GM19035 (cell line): ENCODE data around the gene CCDC92B.
"Not testable (repeated sequence)": the region's sequence is repeated elsewhere in the genome, so short reads cannot be mapped to it uniquely, and the experiment has no call there.

Experiments
- ATAC-seq: cut with Tn5 transposase; IDR thresholded peaks from one replicate; pipeline ENCODE4 v1.9.1; 2021; ENCODE audit not compliant: unreplicated experiment

The CCDC92B gene

DNA sequence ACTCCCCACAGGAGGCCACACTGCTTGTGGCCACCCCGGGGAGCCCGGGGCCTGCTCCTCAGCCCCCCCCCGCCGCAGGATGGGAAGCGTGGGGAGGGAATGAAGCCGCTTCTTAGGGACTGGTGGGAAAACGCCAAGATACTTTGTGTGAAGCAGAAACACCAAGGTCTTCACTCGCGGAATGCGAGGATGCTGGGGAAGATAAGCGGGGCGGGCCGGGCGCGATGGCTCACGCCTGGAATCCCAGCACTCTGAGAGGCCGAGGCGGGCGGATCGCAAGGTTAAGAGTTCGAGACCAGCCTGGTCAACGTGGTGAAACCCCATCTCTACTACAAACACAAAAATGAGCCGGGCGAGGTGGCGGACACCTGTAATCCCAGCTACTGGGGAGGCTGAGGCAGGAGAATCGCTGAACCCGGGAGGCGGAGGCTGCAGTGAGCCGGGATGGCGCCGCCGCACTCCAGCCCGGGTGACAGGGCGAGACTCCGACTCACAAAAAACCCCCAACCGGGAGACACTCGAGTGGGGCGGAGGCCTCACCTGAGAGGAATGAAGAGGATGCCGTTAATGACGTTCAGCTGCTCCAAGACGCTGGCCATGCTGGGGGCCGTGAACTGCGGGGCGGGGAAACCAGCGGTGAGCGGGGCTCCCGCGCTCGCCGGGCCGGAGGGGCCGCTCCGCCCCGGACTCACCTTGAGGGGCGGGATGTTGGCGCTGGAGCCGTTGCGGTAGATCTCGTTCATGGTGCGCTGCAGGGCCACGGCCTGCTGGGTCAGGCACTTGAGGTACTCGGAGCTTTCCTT lies 58.2 kb downstream of the CCDC92B start:
- no peak for ATAC-seq

DNA sequence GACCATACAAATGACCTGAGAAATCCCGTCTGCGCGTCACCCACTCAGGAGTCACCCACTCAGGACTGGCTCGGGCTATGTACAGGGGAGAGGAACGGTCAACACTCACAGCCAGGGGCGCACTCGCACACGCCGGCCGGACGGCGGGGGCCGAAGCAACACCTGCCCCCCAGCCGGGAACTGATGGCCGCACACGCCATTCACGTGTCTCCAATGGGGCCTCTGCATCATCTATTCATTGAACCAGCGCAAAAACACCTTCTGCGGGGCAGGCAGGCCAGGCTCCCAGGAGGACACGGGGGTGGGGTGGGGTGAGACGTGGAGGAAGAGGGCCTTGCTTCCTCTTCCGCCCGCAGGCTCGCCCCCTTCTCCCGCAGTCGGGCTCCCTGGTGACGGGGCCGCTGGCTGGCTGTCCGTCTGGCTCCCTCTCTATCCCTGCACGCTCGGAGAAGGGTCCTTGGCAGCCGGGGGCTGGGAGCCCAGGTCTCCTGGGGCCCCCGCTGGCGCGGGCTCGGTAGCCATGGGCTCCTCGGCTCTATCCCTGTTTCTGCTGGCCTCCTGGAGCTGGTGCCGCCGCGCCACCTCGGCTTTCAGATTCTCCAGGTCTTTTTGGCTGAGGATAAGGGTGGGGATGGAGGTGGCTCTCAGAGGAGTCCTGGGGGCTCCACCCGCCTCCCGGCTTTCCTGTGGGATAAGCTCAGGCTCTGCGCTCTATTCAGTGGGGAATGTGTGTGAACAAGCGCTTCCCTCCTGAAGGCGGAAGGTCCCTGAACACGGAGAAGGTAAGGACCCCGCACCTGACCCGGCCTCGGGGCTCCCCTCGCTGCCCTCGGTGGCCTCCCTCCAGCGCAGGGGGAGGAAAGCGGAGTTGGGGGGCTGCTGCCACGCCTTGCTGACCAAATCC lies 59.0 kb downstream of the CCDC92B start:
- ATAC-seq, result no peak

DNA sequence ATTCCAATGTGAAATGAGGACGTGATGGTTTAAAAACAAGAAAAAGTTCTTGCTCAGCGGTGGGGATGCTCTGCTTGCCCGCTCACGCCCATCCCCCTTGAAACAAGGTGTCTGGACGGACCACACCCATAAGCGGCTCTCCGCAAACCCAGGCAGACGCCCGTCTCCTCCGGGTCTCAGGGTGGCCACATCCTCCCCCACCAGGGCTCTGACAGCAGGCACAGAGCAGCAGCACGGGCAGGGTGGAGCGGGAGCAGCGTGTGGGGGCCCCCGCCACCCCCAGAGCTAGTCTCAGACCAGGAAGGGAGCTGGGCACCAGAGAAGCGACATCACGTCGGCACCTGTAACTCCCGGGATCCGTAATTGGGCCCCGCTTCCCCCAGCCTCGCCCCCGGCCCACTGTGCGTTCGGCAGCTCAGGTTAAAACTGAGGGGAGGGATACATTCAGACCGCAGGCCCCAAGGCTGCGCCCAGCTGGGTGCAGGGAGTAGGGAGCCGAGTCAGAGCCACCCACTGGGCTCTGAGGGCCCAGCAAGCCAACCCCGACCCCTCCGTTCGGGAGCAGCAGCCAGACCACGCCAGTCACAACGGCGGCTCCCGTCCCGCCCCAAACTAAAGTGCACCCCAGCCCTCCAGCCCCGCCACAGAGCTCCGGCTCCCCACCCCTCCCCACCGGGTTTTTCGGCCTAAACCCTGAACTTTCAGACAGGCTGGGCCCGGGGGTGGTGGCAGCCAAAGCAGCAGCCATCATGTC lies 59.9 kb downstream of the CCDC92B start:
- ATAC-seq, result no peak

DNA sequence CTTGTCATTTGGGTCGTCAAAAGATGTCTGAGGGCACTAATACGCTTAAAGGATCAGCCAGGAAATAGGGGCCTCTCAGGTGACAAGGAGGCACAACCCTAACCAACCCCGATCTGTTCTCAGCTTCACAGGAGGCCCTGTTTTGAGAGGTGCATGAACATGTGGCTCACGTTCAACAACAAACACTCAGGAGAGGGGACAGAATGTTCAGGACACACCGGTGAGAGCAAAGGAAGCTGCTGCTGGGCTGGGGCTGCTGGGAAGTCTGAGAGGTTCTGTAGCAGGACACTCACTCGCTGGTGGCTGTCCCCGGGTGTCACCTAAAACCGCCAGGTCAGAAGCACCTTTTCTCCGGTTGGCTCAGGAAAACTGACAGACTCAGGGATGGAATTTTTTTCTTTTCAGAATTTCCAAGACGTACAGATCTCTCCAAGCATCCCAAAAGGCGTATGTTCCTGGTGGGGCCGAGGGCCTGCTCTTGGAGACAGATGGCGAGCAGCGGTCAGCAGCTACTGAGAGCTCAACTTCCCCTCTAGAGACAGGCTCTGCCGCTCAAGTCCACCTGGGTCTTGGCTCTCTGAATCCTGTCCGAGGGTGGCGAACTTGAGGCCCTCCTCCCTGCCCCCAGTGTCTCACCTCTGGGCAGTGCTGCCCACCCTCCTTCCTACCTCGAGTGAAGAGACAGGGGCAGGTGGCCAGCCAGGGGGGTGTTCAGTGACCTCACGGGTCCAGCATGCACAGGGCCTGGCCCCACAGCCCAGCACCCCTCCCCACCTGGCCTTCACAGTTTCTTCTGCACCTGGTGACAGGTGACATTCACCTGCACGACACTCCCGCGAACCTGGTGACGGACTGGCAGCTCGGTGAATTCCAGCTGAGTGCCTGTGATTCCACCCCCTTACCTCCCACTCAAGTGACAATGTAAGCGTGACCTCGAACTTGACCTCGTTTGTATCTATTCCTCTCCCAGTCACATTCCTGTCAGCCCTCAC lies 60.8 kb downstream of the CCDC92B start:
- ATAC-seq, result no peak

DNA sequence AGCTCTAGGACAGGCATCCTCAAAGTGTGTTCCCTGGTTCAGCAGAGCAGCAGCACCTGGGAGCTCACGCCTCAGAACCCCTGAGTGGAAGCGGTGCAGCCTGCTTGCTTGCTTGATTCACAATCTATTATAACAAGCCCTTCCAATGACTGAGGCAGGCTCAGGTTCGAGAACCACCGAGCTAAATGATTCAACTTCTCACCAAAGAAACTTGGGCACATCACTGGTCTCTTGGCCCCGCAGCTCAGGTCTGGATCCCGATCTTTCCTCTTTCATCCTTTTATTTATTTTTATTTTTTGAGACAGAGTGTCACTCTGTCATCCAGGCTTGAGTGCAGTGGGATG lies 62.4 kb downstream of the CCDC92B start:
- ATAC-seq, result no peak

DNA sequence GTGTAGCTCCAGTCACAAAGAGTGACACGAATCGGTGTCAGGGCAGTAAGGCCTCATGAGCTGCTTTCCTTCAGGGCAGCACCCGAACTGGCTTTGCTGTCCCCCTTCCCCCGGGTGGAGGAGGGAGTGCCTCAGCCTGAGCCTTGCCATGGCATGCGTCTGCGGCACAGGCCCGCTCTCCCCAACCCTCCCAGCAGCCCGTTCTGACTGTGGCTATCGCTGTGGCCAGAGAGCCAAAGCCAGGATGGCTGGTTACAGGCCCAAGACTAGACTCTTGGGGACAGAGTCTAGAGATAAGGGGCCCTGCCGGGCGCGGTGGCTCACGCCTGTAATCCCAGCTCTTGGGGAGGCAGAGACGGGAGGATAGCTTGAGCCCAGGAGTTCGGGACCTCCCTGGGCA lies 63.8 kb downstream of the CCDC92B start:
- ATAC-seq, result no peak

DNA sequence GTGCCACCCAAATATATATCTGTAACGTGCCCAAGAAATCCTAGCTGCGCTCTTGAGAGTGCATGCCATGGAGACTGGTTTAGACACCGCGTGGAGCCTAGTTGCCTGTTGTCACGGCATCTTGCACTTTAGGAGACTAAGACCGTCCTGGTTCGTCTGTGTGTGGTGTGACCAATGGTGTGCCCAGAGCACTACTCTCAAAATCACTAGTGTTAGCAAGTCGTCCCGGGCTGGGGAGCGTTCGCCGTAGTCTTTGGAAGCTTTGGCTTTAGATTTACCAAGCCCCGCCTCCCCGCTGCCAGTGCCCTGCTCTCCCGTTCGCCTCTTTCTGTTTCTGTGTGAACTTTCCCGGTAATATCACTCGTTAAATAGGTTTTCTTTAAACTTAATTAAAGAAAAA lies 64.9 kb downstream of the CCDC92B start:
- no peak for ATAC-seq

DNA sequence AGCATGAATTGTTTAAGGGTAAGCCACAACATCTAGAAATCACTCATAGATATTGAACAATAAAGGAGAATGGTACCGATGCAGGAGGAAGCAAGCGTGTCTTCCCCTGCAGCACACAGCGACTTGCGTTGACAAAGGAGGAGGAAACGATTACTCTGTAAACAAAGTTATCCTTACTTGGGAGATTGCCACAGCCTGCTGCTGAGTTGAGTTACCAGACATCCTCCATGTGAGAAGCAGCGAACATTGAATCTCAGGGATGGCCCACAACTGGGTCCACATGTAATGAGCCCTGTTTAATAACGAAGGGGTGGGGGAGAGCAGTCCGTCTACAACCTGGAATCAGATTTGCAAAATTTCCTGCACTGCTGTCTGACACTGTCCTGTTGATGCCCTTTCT lies 65.5 kb downstream of the CCDC92B start:
- no peak for ATAC-seq

DNA sequence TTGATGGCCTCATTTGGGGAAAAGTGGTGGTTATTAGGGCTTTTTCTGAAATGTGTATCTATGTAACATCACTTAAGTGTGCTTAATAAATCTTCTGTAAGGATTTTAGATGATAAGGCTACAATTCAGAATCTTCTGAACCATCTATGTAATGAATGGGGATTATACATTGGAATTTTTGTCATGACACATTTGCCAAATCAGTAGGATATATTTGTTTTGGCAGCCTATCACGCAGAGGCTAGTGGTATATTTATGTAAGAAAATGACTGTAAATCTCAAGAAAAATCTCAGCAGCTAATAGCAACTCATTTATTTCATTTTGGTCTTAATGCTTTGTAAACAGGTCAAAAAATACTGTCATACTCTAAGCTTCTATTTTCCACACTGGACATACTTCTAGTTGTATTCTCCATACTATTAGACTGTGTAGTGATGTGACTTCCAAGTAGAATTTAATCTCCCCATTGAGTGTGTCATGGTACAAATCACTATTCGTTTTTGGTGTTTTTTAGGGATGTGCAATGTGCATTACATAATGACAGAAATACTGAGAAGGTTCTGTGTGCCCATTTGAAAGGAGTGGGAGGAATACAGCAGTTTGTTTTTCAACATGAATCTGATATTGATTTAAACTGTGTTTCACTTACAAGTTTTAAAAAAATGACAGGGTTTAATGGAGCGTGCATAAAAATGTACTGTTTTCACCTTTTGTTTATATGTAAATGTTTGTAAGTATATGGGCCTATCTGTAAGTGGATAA lies 67.1 kb downstream of the CCDC92B start:
- ATAC-seq, result no peak

DNA sequence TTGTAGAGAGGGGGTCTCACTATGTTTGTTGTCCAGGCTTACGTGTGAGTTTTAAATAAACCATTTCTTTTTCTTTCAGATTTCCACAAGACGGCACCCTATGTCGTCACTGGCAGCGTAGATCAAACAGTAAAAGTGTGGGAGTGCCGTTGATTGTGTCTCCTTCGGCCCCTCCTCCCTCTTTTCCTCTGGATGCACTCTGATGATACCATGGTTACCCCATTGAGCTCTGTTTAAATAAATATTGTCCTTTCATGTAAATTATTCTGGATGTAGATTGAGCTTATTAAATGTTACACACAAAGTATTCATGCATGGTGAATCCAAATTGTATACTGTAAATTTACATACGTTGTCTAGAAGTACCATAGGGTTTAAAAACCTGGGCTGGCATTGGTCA lies 67.8 kb downstream of the CCDC92B start:
- no peak for ATAC-seq

DNA sequence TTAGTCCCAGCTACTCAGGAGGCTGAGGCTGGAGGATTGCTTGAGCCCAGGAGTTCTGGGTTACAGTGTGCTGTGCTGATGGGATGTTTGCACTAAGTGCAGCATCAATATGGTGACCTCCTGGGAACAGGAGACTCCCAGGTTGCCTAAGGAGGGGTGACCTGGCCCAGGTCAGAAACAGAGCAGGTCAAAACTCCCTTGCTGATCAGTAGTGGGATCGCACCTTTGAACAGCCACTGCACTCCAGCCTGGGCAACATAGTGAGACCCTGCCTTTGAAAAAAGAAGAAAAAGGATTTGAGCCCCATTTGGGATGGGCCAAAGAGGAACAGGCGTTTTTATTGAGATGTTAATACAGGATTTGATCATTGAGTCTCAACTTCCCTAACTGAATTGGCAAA lies 68.5 kb downstream of the CCDC92B start:
- ATAC-seq, result no peak

DNA sequence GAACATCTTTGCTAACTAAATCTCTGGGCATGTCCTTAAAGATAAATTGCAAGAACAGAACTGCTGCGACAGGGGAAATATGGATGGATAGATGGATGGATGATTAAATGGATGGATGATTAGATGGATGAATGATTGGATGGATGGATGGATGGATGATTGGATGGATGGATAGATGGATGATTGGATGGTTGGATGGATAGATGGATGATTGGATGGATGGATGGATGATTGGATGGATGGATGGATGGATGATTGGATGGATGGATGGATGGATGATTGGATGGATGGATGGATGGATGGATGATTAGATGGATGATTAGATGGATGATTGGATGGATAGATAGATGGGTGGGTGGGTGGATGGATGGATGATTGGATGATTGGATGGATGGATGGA lies 70.2 kb downstream of the CCDC92B start:
- ATAC-seq, result not testable (repeated sequence)
